HG03457 (cell line): ENCODE results near the gene FAT2.

Source experiments
- ATAC-seq: cut with Tn5 transposase; IDR thresholded peaks from one replicate; pipeline ENCODE4 v1.9.1; 2021; ENCODE audit warnings: moderate number of reproducible peaks; ENCODE audit not compliant: unreplicated experiment

The FAT2 gene

GRCh38 chr5:151557951-151558350, 33.2 kb downstream of the FAT2 start:
- ATAC-seq = no peak

- ATAC-seq = no peak
Observed at GRCh38 chr5:151557466-151557865, 33.7 kb downstream of the FAT2 start.

GRCh38 chr5:151556806-151557205, 34.3 kb downstream of the FAT2 start:
- no peak for ATAC-seq

- ATAC-seq = no peak
Observed at GRCh38 chr5:151555760-151556576, 35.2 kb downstream of the FAT2 start.

- no peak for ATAC-seq
Observed at GRCh38 chr5:151553695-151554094, 37.4 kb downstream of the FAT2 start.

DNA sequence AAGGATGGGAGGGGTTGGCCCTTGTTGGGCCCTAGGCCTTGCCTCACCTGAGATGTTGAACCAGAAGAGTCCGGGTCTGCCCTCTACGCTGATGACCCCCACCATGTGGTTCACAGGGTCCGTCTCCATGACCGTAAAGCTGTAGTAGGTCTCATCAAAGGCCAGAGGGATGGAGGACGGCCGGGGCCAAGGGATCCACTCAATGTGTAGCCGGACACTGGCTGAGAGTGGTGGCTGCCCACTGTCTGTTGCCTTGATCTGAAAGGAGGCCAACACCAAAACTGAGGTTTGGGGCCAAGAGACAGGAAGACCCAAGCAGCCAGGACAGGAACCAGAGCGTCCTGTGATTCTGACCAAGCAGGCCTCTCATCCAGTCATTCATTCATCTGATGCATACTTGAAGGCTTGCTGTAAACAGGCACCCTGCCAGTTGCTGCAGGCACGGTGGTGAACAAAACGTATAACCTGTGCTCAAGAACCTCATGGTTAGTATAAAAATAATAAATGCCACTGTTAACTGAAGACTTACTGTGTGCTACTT, 37.9 kb downstream of the FAT2 start:
- ATAC-seq = no peak

- ATAC-seq = no peak
Observed at GRCh38 chr5:151551985-151552384, 39.1 kb downstream of the FAT2 start.

GRCh38 chr5:151550146-151550545, 41.0 kb downstream of the FAT2 start:
- no peak for ATAC-seq

DNA sequence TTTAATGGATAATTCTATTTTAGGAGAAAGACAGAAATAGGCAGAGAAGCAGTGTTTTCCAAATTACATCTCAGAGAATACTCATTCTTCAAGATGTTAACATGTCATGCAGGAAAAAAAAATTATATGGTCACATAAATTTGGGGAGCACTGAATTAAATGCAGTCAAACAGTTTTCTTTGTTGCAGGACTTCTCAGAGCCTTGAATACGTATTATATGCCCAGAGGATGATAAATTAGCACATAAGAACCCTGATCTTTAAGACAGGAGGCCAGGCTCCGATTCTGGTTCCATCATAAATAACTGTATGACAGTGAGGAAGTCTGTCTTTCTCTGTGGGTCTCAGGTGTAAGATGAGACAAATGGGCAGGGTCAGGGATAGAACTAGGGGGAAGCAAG, 41.4 kb downstream of the FAT2 start:
- ATAC-seq = no peak

DNA sequence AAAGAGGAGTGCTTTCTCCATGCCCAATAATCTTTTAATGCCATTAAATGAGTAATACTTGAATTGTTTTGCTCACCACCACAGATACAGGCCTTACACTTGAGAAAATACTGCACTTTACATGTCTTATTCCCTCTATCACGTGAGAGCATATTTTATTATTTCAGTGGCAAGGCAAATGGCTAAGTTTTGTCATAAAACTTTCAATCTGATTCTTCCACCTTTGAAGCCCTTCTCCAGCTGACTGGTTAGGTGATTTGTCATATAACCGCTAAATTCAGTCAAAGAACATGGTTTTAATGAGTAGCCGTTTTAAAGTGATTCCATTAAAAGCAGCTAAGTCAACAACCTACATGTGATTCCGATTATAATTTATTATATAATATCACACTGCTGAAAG, 43.8 kb downstream of the FAT2 start:
- ATAC-seq = no peak

DNA sequence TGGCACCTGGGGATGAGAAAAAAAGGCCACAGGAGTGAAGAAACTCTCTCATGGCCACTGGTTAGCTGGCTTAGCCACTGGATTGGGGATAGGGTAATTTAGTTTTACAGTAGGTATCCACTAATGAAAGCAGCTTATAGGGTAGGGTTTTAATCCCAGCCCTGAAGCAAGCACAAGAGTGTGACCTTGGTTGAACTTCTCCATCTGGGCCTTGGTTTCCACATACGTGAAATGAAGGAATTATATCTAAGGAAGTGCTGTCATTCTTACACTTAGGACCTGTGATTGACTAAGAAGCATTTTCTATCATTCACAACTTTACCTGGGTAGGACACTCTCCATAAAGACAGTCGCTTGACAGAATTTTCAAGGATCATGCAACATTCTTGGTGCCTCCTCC, 49.6 kb downstream of the FAT2 start:
- ATAC-seq = no peak
